A172 (cell line): Measurements from ENCODE around the gene MINAR1. TPM values are rescaled to one million over a fixed set of nuclear protein-coding genes. Genes with fewer than 3 reads are reported as not detected.
A peak's percentile ranks its signal among the peaks of the same experiment; 100 is the strongest.
"Not testable (repeated sequence)": the region's sequence is repeated elsewhere in the genome, so short reads cannot be mapped to it uniquely, and the experiment has no call there.

Experiments used
- DNase-seq: peaks from one replicate; pipeline ENCODE4 v3.0.0-alpha.2; 2015; ENCODE audit warnings: low spot score
- total RNA-seq: library from RNA; depleted of rRNA; stranded (reverse); fragments of >200 nt; shearing (Covaris generic); gene quantifications from 2 replicates; pipeline ENCODE4 v1.2.3, GENCODE V29; 2014; rRNA removed

MINAR1 gene
- 0.09 and 0.79 TPM in 2 replicates for total RNA-seq

- DNase-seq = peak; percentile 9
Observed at GRCh38 chr15:79431636-79432344, at the start of gene MINAR1. MINAR1 (plus strand) TSS chr15:79432336; CDS start chr15:79456148, 23,812 bp downstream.

GRCh38 chr15:79394231-79394630 is 37.9 kb upstream of the MINAR1 start:
- no peak for DNase-seq

GRCh38 chr15:79396850-79397249 is 35.3 kb upstream of the MINAR1 start:
- no peak for DNase-seq

- no peak for DNase-seq
Observed at GRCh38 chr15:79397269-79397910, 34.7 kb upstream of the MINAR1 start.

- DNase-seq = no peak
Observed at GRCh38 chr15:79399606-79400005, 32.5 kb upstream of the MINAR1 start.

- DNase-seq = no peak
Observed at GRCh38 chr15:79400650-79401049, 31.5 kb upstream of the MINAR1 start.

- DNase-seq = no peak
Observed at GRCh38 chr15:79401301-79401700, 30.8 kb upstream of the MINAR1 start.

GRCh38 chr15:79402136-79402535 is 30.0 kb upstream of the MINAR1 start:
- DNase-seq = no peak

GRCh38 chr15:79403501-79403900 is 28.6 kb upstream of the MINAR1 start:
- no peak for DNase-seq

GRCh38 chr15:79406210-79406609 is 25.9 kb upstream of the MINAR1 start:
- DNase-seq = no peak

GRCh38 chr15:79408041-79408440 is 24.1 kb upstream of the MINAR1 start:
- no peak for DNase-seq

GRCh38 chr15:79410237-79410636 is 21.9 kb upstream of the MINAR1 start:
- DNase-seq = no peak

GRCh38 chr15:79412010-79412409 is 20.1 kb upstream of the MINAR1 start:
- DNase-seq = no peak

- DNase-seq = no peak
Observed at GRCh38 chr15:79412429-79412828, 19.7 kb upstream of the MINAR1 start.

- DNase-seq = no peak
Observed at GRCh38 chr15:79416876-79417275, 15.3 kb upstream of the MINAR1 start.

- no peak for DNase-seq
Observed at GRCh38 chr15:79418693-79419279, 13.3 kb upstream of the MINAR1 start.

GRCh38 chr15:79425591-79426295 is 6.4 kb upstream of the MINAR1 start:
- no peak for DNase-seq

- not testable (repeated sequence) for DNase-seq
Observed at GRCh38 chr15:79426899-79427298, 5.2 kb upstream of the MINAR1 start.

GRCh38 chr15:79427781-79428598 is 4.1 kb upstream of the MINAR1 start:
- DNase-seq = no peak

- DNase-seq = no peak
Observed at GRCh38 chr15:79430901-79431635, 1.1 kb upstream of the MINAR1 start.
